SK-N-SH treated with all-trans-retinoic acid at 6 μM for 48 hours (cell line): ENCODE data around the gene GRAMD2A.

Experiments
- ATAC-seq: fragments of 200-7000 bp; cut with Tn5 transposase; 3 replicates; pipeline ENCODE4 v1.9.1; 2020; ENCODE audit warnings: mild to moderate bottlenecking, moderate library complexity
- ARNTL ChIP-seq: fragments of 450-650 bp; formaldehyde crosslinking; IDR thresholded peaks from 2 replicates; pipeline ENCODE4 v1.5.0; 2020; ENCODE audit warnings: low read depth, mild to moderate bottlenecking, moderate library complexity, borderline replicate concordance
- BACH2 ChIP-seq: fragments of 250-450 bp; sonication (Bioruptor Pico); IDR thresholded peaks from 2 replicates; pipeline ENCODE4 v1.9.0; 2021; ENCODE audit warnings: mild to moderate bottlenecking, borderline replicate concordance
- ISL1 ChIP-seq: fragments of 250-450 bp; sonication (Bioruptor Pico); IDR thresholded peaks from 2 replicates; pipeline ENCODE4 v2.1.2; 2022; ENCODE audit warnings: mild to moderate bottlenecking, moderate library complexity
- PPARA ChIP-seq: fragments of 250-450 bp; sonication (Bioruptor Pico); IDR thresholded peaks from 2 replicates; pipeline ENCODE4 v1.5.0; 2020; ENCODE audit warnings: mild to moderate bottlenecking, borderline replicate concordance
- RARB ChIP-seq: fragments of 250-450 bp; sonication (Bioruptor Pico); IDR thresholded peaks from 2 replicates; pipeline ENCODE4 v1.8.0; 2021; ENCODE audit warnings: mild to moderate bottlenecking, moderate library complexity
- SNAI2 ChIP-seq: fragments of 250-450 bp; sonication (Bioruptor Pico); IDR thresholded peaks from 2 replicates; pipeline ENCODE4 v1.5.0; 2020; ENCODE audit warnings: mild to moderate bottlenecking, moderate library complexity
- TCF4 ChIP-seq: fragments of 250-450 bp; sonication (Bioruptor Pico); IDR thresholded peaks from 2 replicates; pipeline ENCODE4 v1.8.0; 2021; ENCODE audit warnings: mild to moderate bottlenecking, moderate library complexity, borderline replicate concordance
- TOX ChIP-seq: fragments of 250-450 bp; sonication (Bioruptor Pico); IDR thresholded peaks from 2 replicates; pipeline ENCODE4 v1.8.0; 2021; ENCODE audit warnings: mild to moderate bottlenecking, moderate library complexity, borderline replicate concordance
- ZC3H10 ChIP-seq: fragments of 250-450 bp; sonication (Bioruptor Pico); IDR thresholded peaks from 2 replicates; pipeline ENCODE4 v1.5.1; 2021; ENCODE audit warnings: mild to moderate bottlenecking, moderate library complexity
- ZFP3 ChIP-seq: fragments of 250-450 bp; sonication (Bioruptor Pico); IDR thresholded peaks from 2 replicates; pipeline ENCODE4 v1.5.0; 2020; ENCODE audit warnings: mild to moderate bottlenecking, moderate library complexity
- ZFP30 ChIP-seq: fragments of 450-650 bp; formaldehyde crosslinking; IDR thresholded peaks from 2 replicates; pipeline ENCODE4 v1.5.0; 2022; ENCODE audit warnings: mild to moderate bottlenecking, moderate library complexity
- ZNF565 ChIP-seq: fragments of 450-650 bp; formaldehyde crosslinking; conservative IDR thresholded peaks from 2 replicates; pipeline ENCODE4 v1.5.0; 2020; ENCODE audit warnings: low read depth, mild to moderate bottlenecking, moderate library complexity
- ZNF70 ChIP-seq: fragments of 450-650 bp; formaldehyde crosslinking; IDR thresholded peaks from 2 replicates; pipeline ENCODE4 v1.5.0; 2020; ENCODE audit warnings: mild to moderate bottlenecking, moderate library complexity
- ZNF8 ChIP-seq: fragments of 450-650 bp; formaldehyde crosslinking; IDR thresholded peaks from 2 replicates; pipeline ENCODE4 v1.5.0; 2020; ENCODE audit warnings: mild to moderate bottlenecking, moderate library complexity
- TF ChIP-seq, protein P1 (sequence below): fragments of 250-450 bp; sonication (Bioruptor Pico); IDR thresholded peaks from 2 replicates; pipeline ENCODE4 v1.8.0; 2021; ENCODE audit warnings: low read depth, mild to moderate bottlenecking, moderate library complexity, borderline replicate concordance
- TF ChIP-seq, protein P2 (sequence below): fragments of 250-450 bp; sonication (Bioruptor Pico); IDR thresholded peaks from 2 replicates; pipeline ENCODE4 v1.8.0; 2020; ENCODE audit warnings: mild to moderate bottlenecking, moderate library complexity, borderline replicate concordance
- TF ChIP-seq, protein P3 (sequence below): fragments of 250-450 bp; sonication (Bioruptor Pico); IDR thresholded peaks from 2 replicates; pipeline ENCODE4 v1.5.0; 2020; ENCODE audit warnings: mild to moderate bottlenecking, moderate library complexity
- TF ChIP-seq, protein P4 (sequence below): fragments of 250-450 bp; sonication (Bioruptor Pico); IDR thresholded peaks from 2 replicates; pipeline ENCODE4 v1.5.1; 2021; ENCODE audit warnings: mild to moderate bottlenecking, moderate library complexity
- TF ChIP-seq, protein P5 (sequence below): fragments of 250-450 bp; sonication (Bioruptor Pico); IDR thresholded peaks from 2 replicates; pipeline ENCODE4 v1.5.1; 2020; ENCODE audit warnings: low read depth, mild to moderate bottlenecking, moderate library complexity

Gene GRAMD2A

DNA sequence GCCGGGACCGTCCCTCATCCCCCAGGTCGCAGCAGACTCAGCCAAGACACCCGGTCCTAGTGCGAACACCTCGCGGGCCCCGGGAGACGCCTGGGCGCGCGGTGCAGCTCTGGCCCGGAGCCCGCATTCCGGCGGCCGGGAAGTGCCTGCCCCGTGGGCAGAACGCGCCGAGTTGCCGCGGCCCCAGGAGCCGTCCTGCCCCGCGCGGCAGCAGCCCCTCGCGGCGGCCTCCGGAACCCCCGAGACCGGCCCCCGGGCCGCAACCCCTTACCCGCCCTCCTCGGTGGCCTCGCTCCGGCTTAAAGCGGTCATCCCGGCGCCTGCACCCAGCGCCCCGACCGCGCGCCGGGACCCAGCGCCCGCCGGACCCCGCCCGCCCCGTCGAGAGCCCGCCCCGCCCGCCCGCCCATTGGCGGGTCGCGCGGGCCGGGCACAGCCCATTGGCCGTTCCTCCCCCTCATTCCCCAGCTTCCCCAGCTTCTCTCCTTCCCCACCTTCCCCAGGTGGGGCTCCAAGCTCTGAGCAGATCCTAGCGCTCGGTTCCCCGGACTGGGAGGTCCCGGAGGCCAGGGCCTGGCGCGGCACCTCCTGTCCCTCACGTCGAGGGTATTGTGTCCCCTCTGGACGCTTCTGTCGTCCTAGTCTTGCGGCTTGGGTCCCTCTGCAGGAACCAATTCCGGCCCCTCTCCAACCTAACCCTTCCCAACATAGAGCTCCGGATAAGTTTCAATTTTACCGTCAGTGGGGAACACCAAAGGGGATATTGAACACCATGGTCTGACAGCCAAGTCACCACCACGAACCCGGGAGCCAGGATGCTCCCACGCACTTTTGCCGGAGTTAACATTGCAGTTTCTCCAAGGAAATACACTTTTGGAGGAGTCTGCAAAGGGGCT, at the start of gene GRAMD2A:
Gene GRAMD2A (minus strand): TSS at position 328 of the 896 bp plus-strand sequence.
- ATAC-seq = peak; percentile 18
- TF ChIP-seq, protein P1, sequence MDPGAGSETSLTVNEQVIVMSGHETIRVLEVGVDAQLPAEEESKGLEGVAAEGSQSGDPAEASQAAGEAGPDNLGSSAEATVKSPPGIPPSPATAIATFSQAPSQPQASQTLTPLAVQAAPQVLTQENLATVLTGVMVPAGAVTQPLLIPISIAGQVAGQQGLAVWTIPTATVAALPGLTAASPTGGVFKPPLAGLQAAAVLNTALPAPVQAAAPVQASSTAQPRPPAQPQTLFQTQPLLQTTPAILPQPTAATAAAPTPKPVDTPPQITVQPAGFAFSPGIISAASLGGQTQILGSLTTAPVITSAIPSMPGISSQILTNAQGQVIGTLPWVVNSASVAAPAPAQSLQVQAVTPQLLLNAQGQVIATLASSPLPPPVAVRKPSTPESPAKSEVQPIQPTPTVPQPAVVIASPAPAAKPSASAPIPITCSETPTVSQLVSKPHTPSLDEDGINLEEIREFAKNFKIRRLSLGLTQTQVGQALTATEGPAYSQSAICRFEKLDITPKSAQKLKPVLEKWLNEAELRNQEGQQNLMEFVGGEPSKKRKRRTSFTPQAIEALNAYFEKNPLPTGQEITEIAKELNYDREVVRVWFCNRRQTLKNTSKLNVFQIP (CRISPR knock-in tag) = no peak
- TF ChIP-seq ZNF565 (CRISPR knock-in tag) (no peak), ARNTL (CRISPR knock-in tag) (no peak), RARB (CRISPR knock-in tag) (no peak), PPARA (CRISPR knock-in tag) (no peak)
- TF ChIP-seq, protein P2, sequence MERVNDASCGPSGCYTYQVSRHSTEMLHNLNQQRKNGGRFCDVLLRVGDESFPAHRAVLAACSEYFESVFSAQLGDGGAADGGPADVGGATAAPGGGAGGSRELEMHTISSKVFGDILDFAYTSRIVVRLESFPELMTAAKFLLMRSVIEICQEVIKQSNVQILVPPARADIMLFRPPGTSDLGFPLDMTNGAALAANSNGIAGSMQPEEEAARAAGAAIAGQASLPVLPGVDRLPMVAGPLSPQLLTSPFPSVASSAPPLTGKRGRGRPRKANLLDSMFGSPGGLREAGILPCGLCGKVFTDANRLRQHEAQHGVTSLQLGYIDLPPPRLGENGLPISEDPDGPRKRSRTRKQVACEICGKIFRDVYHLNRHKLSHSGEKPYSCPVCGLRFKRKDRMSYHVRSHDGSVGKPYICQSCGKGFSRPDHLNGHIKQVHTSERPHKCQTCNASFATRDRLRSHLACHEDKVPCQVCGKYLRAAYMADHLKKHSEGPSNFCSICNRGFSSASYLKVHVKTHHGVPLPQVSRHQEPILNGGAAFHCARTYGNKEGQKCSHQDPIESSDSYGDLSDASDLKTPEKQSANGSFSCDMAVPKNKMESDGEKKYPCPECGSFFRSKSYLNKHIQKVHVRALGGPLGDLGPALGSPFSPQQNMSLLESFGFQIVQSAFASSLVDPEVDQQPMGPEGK (CRISPR knock-in tag) = 0 out of 2 replicates have a peak, but pooled peaks have one; percentile 18

DNA sequence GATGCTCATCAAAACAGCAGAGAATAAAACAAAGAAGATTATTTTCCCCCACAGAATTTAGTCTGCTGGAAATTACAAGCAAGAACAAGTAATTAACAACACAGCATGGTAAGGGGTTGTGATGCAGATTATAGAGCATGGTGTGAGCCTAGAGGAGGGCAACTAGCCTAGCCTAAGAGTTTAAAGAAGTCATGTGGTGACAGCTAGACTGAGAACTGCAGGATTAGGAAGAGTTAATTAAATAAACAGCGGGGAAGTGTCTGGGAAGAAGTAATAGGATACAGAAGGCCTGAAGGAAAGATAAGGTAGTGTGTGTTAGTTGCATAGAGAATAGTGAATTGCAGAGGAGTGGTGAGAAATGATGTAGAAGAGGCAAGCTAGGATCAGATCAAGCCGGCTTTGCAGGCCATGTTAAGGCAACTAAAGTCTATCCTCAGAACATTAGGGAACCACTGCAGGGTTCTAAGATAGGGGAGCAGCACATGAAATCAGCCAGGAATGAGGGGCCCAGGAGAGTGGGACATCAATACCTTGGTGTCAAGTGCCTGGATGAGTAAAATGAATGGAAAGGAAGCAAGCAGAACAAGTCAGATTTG, 45.3 kb upstream of the GRAMD2A start:
- TF ChIP-seq RARB (CRISPR knock-in tag) (no peak), ZNF565 (CRISPR knock-in tag) (no peak), ZFP30 (CRISPR knock-in tag) (no peak), ZNF70 (CRISPR knock-in tag) (no peak), TCF4 (no peak), BACH2 (CRISPR knock-in tag) (no peak), ZC3H10 (CRISPR knock-in tag) (no peak), PPARA (CRISPR knock-in tag) (no peak), TOX (CRISPR knock-in tag) (no peak), ZNF8 (CRISPR knock-in tag) (no peak), ZFP3 (CRISPR knock-in tag) (no peak), ARNTL (CRISPR knock-in tag) (no peak), ISL1 (CRISPR knock-in tag) (no peak), SNAI2 (CRISPR knock-in tag) (no peak)
- TF ChIP-seq, protein P1 (CRISPR knock-in tag) = no peak
- TF ChIP-seq, protein P3, sequence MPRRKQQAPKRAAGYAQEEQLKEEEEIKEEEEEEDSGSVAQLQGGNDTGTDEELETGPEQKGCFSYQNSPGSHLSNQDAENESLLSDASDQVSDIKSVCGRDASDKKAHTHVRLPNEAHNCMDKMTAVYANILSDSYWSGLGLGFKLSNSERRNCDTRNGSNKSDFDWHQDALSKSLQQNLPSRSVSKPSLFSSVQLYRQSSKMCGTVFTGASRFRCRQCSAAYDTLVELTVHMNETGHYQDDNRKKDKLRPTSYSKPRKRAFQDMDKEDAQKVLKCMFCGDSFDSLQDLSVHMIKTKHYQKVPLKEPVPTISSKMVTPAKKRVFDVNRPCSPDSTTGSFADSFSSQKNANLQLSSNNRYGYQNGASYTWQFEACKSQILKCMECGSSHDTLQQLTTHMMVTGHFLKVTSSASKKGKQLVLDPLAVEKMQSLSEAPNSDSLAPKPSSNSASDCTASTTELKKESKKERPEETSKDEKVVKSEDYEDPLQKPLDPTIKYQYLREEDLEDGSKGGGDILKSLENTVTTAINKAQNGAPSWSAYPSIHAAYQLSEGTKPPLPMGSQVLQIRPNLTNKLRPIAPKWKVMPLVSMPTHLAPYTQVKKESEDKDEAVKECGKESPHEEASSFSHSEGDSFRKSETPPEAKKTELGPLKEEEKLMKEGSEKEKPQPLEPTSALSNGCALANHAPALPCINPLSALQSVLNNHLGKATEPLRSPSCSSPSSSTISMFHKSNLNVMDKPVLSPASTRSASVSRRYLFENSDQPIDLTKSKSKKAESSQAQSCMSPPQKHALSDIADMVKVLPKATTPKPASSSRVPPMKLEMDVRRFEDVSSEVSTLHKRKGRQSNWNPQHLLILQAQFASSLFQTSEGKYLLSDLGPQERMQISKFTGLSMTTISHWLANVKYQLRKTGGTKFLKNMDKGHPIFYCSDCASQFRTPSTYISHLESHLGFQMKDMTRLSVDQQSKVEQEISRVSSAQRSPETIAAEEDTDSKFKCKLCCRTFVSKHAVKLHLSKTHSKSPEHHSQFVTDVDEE (CRISPR knock-in tag) = no peak
- TF ChIP-seq, protein P4, sequence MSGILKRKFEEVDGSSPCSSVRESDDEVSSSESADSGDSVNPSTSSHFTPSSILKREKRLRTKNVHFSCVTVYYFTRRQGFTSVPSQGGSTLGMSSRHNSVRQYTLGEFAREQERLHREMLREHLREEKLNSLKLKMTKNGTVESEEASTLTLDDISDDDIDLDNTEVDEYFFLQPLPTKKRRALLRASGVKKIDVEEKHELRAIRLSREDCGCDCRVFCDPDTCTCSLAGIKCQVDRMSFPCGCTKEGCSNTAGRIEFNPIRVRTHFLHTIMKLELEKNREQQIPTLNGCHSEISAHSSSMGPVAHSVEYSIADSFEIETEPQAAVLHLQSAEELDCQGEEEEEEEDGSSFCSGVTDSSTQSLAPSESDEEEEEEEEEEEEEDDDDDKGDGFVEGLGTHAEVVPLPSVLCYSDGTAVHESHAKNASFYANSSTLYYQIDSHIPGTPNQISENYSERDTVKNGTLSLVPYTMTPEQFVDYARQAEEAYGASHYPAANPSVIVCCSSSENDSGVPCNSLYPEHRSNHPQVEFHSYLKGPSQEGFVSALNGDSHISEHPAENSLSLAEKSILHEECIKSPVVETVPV (CRISPR knock-in tag) = no peak
- TF ChIP-seq, protein P5, sequence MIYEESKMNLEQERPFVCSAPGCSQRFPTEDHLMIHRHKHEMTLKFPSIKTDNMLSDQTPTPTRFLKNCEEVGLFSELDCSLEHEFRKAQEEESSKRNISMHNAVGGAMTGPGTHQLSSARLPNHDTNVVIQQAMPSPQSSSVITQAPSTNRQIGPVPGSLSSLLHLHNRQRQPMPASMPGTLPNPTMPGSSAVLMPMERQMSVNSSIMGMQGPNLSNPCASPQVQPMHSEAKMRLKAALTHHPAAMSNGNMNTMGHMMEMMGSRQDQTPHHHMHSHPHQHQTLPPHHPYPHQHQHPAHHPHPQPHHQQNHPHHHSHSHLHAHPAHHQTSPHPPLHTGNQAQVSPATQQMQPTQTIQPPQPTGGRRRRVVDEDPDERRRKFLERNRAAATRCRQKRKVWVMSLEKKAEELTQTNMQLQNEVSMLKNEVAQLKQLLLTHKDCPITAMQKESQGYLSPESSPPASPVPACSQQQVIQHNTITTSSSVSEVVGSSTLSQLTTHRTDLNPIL (CRISPR knock-in tag) = no peak
- TF ChIP-seq, protein P2 (CRISPR knock-in tag) = no peak
- no peak for ATAC-seq
